Neural cell (in vitro differentiated cells): ENCODE data around the gene DCHS1.

ENCODE experiments used
- EZH2 ChIP-seq: fragments of 200-600, 300-800 bp; shearing (Covaris generic), sonication (generic); IDR thresholded peaks from 2 replicates; pipeline ENCODE4 v1.6.1; 2014; ENCODE audit warnings: antibody characterized with exemption, low read length, borderline replicate concordance, mild to moderate bottlenecking; ENCODE audit not compliant: insufficient read depth, poor library complexity, severe bottlenecking
- RAD21 ChIP-seq: fragments of 450-650 bp; conservative IDR thresholded peaks from 2 replicates; pipeline ENCODE4 v1.6.1; 2014; ENCODE audit warnings: antibody characterized with exemption, mild to moderate bottlenecking, moderate library complexity
- TF ChIP-seq, protein P1 (sequence below): fragments of 450-650 bp; IDR thresholded peaks from 2 replicates; pipeline ENCODE4 v1.5.1; 2014; ENCODE audit warnings: antibody characterized with exemption, mild to moderate bottlenecking, moderate library complexity; ENCODE audit not compliant: poor library complexity, severe bottlenecking

DNA sequence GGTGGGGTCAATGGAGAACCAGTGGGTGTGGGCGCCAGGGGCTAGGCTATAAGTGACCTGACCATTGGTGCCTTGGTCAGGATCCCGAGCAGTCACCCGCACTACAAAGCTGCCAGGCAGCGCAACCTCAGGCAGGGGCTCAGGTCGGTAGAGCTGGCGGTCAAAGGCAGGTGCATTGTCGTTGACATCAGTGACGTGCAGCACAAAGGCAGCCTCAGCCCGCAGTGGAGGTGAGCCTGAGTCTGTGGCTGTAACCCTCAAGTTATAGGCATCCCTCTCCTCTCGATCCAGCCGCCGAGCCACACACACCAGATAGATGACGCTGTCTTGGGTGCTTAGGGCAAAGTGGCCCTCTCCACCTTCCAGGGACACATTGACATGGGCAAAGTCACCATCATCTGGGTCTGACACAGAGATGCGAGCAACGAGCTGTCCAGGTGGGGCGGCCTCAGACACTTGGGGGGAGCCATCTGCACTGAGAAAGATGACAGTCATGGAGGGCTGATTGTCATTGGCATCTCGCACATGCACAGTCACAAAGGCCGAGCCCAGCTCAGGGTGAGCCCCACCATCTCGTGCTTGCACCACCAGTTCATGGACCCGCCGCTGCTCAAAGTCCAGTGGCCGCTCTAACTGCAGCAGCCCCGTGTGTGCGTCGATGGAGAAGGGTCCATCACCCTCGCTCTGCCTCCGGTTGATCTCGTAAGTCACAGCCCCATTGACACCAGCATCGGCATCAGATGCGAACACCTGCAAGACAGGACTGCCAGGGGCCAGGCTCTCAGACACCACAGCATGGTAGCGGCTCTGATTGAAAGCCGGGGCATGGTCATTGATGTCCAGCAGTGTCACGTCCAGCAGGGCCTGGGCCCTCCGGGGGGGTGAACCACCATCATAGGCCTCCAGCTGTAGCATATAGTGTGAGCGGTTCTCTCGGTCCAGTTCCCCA lies 15.3 kb downstream of the DCHS1 start:
- no peak for TF ChIP-seq RAD21
- TF ChIP-seq, protein P1, sequence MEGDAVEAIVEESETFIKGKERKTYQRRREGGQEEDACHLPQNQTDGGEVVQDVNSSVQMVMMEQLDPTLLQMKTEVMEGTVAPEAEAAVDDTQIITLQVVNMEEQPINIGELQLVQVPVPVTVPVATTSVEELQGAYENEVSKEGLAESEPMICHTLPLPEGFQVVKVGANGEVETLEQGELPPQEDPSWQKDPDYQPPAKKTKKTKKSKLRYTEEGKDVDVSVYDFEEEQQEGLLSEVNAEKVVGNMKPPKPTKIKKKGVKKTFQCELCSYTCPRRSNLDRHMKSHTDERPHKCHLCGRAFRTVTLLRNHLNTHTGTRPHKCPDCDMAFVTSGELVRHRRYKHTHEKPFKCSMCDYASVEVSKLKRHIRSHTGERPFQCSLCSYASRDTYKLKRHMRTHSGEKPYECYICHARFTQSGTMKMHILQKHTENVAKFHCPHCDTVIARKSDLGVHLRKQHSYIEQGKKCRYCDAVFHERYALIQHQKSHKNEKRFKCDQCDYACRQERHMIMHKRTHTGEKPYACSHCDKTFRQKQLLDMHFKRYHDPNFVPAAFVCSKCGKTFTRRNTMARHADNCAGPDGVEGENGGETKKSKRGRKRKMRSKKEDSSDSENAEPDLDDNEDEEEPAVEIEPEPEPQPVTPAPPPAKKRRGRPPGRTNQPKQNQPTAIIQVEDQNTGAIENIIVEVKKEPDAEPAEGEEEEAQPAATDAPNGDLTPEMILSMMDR, result no peak
- TF ChIP-seq EZH2, result no peak
